OCI-LY3 (cell line): ENCODE results near the gene SRPX.

Source experiments
- CTCF ChIP-seq: fragments of 200-600, 300-600 bp; sonication (generic); IDR thresholded peaks from 2 replicates; pipeline ENCODE4 v1.5.1; 2014; ENCODE audit warnings: antibody characterized with exemption, low read length, low read depth
- EZH2phosphoT487 ChIP-seq: fragments of 200-600 bp; shearing (Covaris generic); IDR thresholded peaks from 2 replicates; pipeline ENCODE4 v1.6.1; 2018; ENCODE audit warnings: antibody characterized with exemption, mixed run types, low read depth

- TF ChIP-seq CTCF (peak; percentile 71), EZH2phosphoT487 (no peak)
Observed at GRCh38 chrX:38166478-38167083, 54.1 kb downstream of the SRPX start.
